Stimulated activated CD8-positive, alpha-beta memory T cell treated with anti-CD3 and anti-CD28 coated beads, Interleukin-4, amount 100 ng/mL, for 1 hour (primary cell): ENCODE data around the gene DPM3.
"Not testable (repeated sequence)": the region's sequence is repeated elsewhere in the genome, so short reads cannot be mapped to it uniquely, and the experiment has no call there.

Experiments used
- DNase-seq, 2 donors: peaks; one replicate each; pipeline ENCODE4 v3.0.0-alpha.2; 2020; ENCODE audit warnings: low read depth in 2 of 2, low spot score in 1 of 2

The DPM3 gene

GRCh38 chr1:155160128-155160527, 19.8 kb upstream of the DPM3 start:
- no peak for DNase-seq

DNA sequence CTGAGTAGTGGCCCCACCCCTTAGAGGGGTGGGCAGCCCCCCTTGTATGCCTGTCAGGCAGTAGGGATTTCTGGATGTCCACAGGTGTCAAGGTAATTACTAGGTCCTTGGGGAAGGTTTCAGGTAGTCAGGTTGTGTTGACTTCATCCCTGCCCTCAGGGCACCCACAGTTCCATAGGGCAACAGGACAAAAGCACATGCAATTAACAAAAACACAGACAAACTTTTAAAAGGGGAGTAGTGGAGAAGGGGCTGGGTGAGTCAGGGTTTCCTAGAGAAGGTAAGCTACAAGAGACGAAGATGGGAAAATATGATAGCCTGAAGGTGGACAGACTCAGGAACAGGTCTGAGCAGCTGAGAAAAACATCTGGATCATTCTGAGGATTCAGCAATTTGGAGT, 18.7 kb upstream of the DPM3 start:
- no peak for DNase-seq

DNA sequence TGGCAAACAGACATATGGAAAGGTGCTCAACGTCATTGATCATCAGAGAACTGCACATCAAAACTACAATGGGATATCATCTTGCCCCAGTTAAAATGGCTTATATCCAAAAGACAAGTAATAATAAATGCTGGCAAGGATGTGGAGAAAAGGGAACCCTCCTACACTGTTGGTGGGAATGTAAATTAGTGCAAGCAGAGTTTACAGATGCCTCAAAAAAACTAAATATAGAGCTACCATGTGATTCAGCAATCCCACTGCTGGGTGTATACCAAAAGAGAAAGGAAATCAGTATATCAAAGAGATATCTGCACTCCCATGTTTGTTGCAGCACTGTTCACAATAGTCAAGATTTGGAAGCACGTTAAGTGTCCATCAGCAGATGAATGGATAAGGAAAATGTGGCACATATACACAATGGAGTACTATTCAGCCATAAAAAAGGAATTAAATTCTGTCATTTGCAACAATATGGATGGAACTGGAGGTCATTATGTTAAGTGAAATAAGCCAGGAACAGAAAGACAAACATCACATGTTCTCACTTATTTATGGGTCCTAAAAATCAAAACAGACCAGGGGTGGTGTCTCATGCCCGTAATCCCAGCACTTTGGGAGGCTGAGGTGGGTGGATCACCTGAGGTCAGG, 15.8 kb upstream of the DPM3 start:
- DNase-seq: not testable (repeated sequence)

GRCh38 chr1:155145491-155145890, 5.2 kb upstream of the DPM3 start:
- no peak for DNase-seq

GRCh38 chr1:155141749-155142148, 1.4 kb upstream of the DPM3 start:
- no peak for DNase-seq

DNA sequence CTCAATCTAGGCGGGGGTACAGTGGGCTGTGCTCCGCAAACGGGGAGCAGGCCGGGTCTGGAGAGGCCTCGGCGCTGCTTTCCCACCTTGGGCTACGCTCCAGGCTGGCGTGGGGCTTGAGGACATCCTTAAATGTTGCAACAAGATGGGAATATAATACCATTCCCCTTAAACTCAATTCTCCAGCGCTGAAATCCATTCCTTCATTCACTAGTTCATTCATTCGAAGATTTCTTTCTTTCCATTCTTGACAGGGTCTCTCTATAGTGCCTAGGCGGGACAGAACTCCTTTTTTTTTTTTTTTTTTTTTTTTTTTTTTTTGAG, 261 bp upstream of the DPM3 start:
- no peak for DNase-seq

DNA sequence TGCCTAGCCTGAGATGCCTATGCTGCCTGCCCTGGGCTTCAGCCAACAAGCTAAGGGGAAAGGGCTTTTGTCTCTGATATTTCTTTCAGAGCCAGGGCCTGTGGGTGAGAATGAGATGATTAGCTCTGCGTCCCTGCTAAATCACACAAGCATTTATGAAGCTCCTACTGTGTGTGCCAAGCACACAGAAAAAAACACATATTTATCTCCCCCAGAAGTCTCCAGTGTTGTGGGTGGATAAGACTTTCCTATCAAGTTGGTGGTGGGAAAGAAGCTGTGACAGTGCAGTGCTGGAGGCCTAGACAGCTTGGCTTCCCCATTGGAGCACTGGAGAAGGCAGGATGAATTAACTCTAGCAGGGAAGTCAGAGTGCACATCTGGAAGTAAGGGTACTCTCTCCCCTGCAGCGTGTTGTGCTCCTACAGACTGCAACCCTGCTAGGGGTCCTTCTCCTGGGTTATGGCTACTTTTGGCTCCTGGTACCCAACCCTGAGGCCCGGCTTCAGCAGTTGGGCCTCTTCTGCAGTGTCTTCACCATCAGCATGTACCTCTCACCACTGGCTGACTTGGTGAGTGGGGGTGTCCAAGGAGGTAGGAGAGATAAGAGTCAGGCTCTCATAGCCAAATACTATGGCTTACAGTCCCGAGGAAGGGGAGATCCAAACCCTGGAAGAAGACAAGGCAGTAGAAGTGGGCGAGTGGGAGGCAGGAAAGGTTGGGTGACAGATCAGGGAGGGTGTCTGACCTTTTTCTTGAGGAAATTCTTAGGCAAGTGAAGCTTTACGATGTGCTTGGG, 3.0 kb downstream of the DPM3 start:
- no peak for DNase-seq

GRCh38 chr1:155136748-155137147, 3.6 kb downstream of the DPM3 start:
- DNase-seq: no peak

DNA sequence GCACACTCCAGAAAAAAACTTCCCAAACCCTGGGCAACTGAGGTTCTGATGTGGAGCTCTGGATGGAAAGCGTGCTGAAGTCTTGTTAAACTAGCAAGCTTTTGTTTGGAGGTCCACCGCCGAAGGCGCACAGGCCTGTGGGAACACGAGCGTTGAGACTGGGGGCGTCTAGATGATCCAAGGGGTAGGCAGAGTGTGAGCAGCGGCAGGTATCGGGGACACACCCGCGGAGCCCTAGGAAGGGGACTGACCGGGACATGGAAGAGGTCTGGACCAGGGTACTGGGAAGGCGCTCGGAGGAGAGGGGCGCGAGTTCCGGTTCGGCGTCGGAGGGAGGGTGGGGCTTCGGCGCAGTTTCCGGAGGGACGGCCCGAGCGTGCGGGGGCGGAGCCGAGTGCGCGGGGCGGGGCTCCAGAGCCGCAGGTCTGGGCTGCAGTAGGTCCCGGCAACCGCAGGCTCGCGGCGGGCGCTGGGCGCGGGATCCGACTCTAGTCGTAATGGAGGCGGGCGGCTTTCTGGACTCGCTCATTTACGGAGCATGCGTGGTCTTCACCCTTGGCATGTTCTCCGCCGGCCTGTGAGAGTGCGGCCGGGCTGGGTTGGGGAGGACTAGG, 4.8 kb downstream of the DPM3 start, which contains the start of gene SLC50A1:
Gene SLC50A1, plus strand, starts transcription at position 438 of the 614 bp plus-strand sequence. Its CDS starts 60 bp downstream, at position 498.
- peak; percentile 84 to 87 for DNase-seq

- no peak for DNase-seq
Observed at GRCh38 chr1:155134880-155135414, 5.4 kb downstream of the DPM3 start.

- no peak for DNase-seq
Observed at GRCh38 chr1:155134322-155134721, 6.0 kb downstream of the DPM3 start.

DNA sequence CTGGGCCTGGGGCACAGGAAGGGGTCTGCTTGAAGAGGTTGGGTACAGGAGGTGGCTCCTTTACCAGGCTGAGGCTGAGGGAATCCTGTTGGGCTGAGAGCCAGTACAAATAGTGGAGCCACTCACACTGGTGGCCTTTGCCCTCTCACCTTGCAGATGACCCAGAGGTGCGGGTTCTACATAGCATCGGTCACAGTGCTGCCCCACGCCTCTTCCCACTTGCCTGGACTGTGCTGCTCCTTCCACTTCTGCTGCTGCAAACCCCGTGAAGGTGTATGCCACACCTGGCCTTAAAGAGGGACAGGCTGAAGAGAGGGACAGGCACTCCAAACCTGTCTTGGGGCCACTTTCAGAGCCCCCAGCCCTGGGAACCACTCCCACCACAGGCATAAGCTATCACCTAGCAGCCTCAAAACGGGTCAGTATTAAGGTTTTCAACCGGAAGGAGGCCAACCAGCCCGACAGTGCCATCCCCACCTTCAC, 6.5 kb downstream of the DPM3 start:
- no peak for DNase-seq

- DNase-seq: no peak
Observed at GRCh38 chr1:155131856-155132255, 8.5 kb downstream of the DPM3 start.

DNA sequence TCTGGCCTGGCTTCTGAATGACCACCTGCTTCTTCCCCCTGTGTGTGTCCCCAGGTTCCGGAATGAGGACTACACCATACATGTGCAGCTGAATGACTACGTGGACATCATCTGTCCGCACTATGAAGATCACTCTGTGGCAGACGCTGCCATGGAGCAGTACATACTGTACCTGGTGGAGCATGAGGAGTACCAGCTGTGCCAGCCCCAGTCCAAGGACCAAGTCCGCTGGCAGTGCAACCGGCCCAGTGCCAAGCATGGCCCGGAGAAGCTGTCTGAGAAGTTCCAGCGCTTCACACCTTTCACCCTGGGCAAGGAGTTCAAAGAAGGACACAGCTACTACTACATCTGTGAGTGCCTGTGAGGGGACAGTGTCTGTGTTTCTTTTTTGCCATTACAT, 9.0 kb downstream of the DPM3 start:
- DNase-seq: no peak

DNA sequence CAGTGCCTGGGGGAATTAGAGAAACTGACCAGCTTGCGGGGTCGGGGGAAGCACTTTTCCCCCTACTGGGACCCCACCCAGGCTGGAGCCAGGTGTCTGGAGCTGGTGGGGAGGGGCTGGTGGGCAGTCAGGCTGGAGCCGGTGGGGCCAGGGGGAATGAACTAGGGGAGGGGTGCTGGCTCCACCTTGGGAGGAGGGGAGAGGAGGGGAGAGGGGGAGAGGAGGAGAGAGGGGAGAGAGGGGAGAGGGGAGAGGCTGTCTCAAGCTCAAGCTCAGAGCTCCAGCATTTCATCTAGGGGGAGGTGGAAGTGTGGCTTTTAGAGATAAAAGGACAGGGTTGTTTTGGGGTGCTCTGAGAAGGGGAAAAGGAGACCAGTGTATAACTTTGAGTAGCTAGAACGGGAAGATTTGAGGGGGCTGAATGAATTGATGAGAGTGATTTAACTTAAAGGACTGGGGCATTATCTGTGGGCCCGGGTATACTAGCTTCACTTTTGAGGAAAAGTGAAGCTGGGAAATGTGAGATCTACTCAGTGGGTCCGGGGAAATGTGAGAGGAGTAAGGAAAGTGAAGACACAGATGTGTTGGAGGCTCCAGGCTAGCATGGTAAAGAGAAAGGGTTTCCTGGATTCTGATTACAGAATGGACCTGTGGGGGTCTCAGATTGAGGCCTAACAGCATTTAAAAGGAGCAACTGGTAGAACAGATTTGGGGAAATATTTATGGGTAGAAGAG, 9.9 kb downstream of the DPM3 start:
- no peak for DNase-seq

- DNase-seq: no peak
Observed at GRCh38 chr1:155128755-155129473, 11.4 kb downstream of the DPM3 start.

DNA sequence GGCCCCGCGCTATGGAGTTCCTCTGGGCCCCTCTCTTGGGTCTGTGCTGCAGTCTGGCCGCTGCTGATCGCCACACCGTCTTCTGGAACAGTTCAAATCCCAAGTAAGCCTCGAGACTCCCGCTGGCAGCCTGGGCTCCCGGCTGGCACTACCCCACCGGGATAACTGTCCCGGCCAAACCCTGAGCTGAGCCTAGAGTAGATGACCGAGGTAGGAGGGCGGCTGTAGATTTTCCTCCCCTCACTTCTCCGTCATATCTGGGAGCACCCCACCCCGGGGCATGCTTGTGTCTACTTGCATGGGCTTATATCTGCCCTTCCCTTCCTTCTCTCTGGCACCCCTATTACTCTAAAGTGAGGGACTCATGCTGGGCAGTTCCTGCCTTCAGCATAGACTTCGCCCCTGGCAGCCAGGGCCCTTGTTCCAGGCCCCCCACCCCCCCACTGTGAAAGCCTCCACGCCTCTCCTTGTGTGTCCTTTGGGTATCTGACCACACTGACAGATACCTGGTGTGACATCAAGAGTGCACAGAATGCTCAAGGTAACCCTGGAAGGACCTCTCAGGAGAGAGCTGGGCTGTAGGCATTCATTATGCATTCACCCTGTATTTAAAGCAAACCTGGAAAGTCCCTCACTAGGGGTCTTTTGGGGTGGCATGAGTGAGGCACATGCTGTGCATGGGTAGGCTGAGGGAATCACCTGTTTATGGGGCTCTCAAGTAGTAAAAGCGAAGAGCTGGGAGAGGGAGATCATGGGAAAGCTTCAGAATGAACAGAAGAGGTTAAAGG, 12.2 kb downstream of the DPM3 start:
- no peak for DNase-seq

- DNase-seq: no peak
Observed at GRCh38 chr1:155127105-155127966, 13.0 kb downstream of the DPM3 start, which contains the start of gene EFNA1. EFNA1 (plus strand) TSS chr1:155127876; CDS start chr1:155127978, 102 bp downstream.
